Fibroblast of lung (primary cell): ENCODE results near the gene ELAVL1. TPM values are rescaled to one million over a fixed set of nuclear protein-coding genes. Genes with fewer than 3 reads are reported as not detected.

Experiments used
- DNase-seq, 2 donors: peaks; one replicate each; pipeline versions ENCODE4 v3.0.0 to v3.0.0-alpha.2; 2010; ENCODE audit warnings: low read depth in 2 of 2
- H2AFZ ChIP-seq: 2 replicates; pipeline ENCODE4 v1.5.1; 2012; ENCODE audit warnings: low read length, control low read depth, inconsistent platforms
- H3K27ac ChIP-seq: 2 replicates; pipeline ENCODE4 v1.5.1; 2011; ENCODE audit warnings: low read length, control low read depth; ENCODE audit not compliant: insufficient read depth
- H3K27me3 ChIP-seq: 2 replicates; pipeline ENCODE4 v1.5.1; 2011; ENCODE audit warnings: mild to moderate bottlenecking, low read length; ENCODE audit not compliant: control insufficient read depth, insufficient read depth
- H3K36me3 ChIP-seq: 2 replicates; pipeline ENCODE4 v1.5.1; 2011; ENCODE audit warnings: low read length; ENCODE audit not compliant: control insufficient read depth, insufficient read depth
- H3K4me1 ChIP-seq: 2 replicates; pipeline ENCODE4 v1.5.1; 2011; ENCODE audit warnings: low read length; ENCODE audit not compliant: control insufficient read depth, insufficient read depth; ENCODE audit errors: extremely low read depth
- H3K4me2 ChIP-seq: 2 replicates; pipeline ENCODE4 v1.5.1; 2011; ENCODE audit warnings: low read length, control low read depth; ENCODE audit not compliant: insufficient read depth; ENCODE audit errors: extremely low read depth
- H3K4me3 ChIP-seq, 4 experiments: fragments of 200-600 bp in 1 of 4; sonication (generic) in 1 of 4; replicated peaks in 1 of 4; 2 replicates each; pipeline ENCODE4 v1.5.1; 2011 to 2016; ENCODE audit warnings: low read length in 4 of 4, low read depth in 3 of 4, mild to moderate bottlenecking in 3 of 4, control low read depth in 2 of 4, inconsistent platforms in 1 of 4, mixed read lengths in 1 of 4; ENCODE audit not compliant: insufficient read depth in 1 of 4; ENCODE audit errors: control extremely low read depth in 1 of 4
- H3K79me2 ChIP-seq: 2 replicates; pipeline ENCODE4 v1.5.1; 2012; ENCODE audit warnings: mild to moderate bottlenecking, low read length, inconsistent platforms; ENCODE audit not compliant: control insufficient read depth, insufficient read depth
- H3K9ac ChIP-seq: 2 replicates; pipeline ENCODE4 v1.5.1; 2011; ENCODE audit warnings: mild to moderate bottlenecking, low read length, control low read depth; ENCODE audit not compliant: insufficient read depth
- H3K9me3 ChIP-seq: 2 replicates; pipeline ENCODE4 v1.5.1; 2012; ENCODE audit warnings: low read depth, low read length; ENCODE audit not compliant: control insufficient read depth, insufficient read depth
- H4K20me1 ChIP-seq: 2 replicates; pipeline ENCODE4 v1.5.1; 2011; ENCODE audit warnings: low read length; ENCODE audit not compliant: control insufficient read depth, insufficient read depth; ENCODE audit errors: extremely low read depth
- EZH2 ChIP-seq: IDR thresholded peaks from 2 replicates; pipeline ENCODE4 v1.5.1; 2012; ENCODE audit warnings: low read length, control low read depth, mild to moderate bottlenecking; ENCODE audit errors: missing control alignments
- polyA plus RNA-seq, 2 donors: library from polyadenylated mRNA; depleted of rRNA in 1 of 2; stranded (reverse) in 1 of 2; unstranded in 1 of 2; fragments of >200 nt; gene quantifications; 2 replicates each; pipeline ENCODE4 v1.2.1, GENCODE V29; 2011 to 2012; ENCODE audit warnings: missing spikeins in 1 of 2
- total RNA-seq: library from RNA; depleted of rRNA; stranded (reverse); fragments of >200 nt; gene quantifications from 2 replicates; pipeline ENCODE4 v1.2.1, GENCODE V29; 2014
- TF ChIP-seq, protein P1 (sequence below), 2 donors: IDR thresholded peaks in 1 of 2; conservative IDR thresholded peaks in 1 of 2; 1 replicate in 1 of 2; 2 replicates in 1 of 2; pipeline ENCODE4 v1.5.1; 2011 to 2012; ENCODE audit warnings: low read length in 2 of 2, control low read depth in 1 of 2, inconsistent platforms in 1 of 2, low read depth in 1 of 2, mild to moderate bottlenecking in 1 of 2

ELAVL1 gene
- total and polyA plus RNA-seq, 2 donors (not counting 1 experiment from before 2014, with no cell fraction given), result 15.2 to 61.6 TPM

DNA sequence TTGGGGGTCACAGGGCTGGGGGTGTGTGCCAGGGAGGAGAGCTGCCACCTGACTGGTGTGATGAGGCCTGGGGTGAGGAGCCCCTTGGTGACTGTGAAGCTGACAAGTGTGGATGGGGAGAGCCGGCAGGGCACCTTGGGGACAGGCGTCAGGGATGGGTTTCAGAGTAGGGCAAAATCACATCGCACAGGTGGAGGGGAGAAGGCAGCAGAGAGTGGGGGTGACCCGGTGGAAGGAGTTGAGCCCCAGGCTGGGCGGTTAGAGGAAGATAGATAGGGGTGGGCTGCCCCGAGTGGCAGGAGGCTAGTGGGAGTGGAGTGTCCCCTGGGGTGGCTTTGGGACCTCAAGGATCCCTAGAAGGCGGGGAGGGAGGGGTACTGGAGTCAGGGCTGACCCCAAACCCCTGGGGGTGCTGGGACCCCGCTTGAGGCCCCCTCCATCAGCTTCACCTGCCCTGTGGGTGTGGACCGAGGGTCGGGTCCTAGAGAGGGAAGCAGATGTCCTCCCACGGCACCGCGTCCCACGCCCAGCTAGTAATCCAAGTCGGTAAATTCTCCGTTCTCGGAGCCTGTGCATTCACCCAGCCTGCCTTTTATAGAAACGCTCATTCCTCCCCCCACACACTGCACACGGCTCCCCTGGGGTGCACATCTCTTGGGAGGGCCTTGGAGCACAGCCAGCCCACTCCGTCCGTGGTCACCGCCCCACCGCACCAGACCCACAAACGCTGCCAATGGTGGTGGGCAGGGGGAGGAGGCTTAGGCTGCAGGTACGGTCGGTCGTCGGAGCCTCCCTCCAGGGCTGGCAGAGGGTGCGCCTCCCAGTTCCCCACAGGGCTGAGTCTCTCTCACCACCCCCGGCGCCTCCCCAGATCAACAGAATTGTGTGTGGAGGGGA lies 81.9 kb downstream of the ELAVL1 start:
- Histone ChIP-seq H3K4me2 (no peak overlapping the region), H2AFZ (no peak overlapping the region)

DNA sequence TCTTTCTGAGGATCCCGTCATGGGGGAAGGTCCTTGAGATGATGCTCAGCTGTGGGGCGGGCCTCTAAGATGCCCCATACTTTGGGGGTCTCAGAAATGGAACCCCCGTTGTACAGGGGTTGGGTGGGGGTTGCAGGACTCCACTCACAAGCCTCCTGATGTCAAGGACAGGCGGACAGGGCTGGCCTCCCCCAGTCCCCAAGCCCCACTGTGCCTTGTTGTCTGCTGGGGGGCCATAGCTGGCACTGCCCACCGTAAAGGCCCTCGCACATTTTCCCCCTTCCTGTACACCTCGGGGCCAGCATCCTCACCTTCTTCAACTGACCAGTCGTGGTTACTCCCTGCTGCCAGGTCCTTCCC lies 82.6 kb downstream of the ELAVL1 start:
- Histone ChIP-seq H3K9ac (no peak overlapping the region), H3K9me3 (no peaks in the 10 kb centered on the region), H3K4me2 (no peak overlapping the region), H3K4me3 (no peak overlapping the region), H2AFZ (no peak overlapping the region), H3K27ac (no peak overlapping the region), H4K20me1 (no peaks in the 10 kb centered on the region), H3K4me1 (peaks cover 20% of the 10 kb centered on the region), H3K79me2 (peaks cover 3% of the 10 kb centered on the region), H3K27me3 (no peaks in the 10 kb centered on the region), H3K36me3 (peaks cover 11% of the 10 kb centered on the region)
- TF ChIP-seq, protein P1, sequence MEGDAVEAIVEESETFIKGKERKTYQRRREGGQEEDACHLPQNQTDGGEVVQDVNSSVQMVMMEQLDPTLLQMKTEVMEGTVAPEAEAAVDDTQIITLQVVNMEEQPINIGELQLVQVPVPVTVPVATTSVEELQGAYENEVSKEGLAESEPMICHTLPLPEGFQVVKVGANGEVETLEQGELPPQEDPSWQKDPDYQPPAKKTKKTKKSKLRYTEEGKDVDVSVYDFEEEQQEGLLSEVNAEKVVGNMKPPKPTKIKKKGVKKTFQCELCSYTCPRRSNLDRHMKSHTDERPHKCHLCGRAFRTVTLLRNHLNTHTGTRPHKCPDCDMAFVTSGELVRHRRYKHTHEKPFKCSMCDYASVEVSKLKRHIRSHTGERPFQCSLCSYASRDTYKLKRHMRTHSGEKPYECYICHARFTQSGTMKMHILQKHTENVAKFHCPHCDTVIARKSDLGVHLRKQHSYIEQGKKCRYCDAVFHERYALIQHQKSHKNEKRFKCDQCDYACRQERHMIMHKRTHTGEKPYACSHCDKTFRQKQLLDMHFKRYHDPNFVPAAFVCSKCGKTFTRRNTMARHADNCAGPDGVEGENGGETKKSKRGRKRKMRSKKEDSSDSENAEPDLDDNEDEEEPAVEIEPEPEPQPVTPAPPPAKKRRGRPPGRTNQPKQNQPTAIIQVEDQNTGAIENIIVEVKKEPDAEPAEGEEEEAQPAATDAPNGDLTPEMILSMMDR (conservative IDR thresholded peaks at IDR 0.05 in 1 of 2, IDR thresholded peaks at IDR 0.05 in 1 of 2; ENCODE audit: low read depth in 1 of 2, low read length in 2 of 2), result no peak
- no peak for DNase-seq

More for the DNA sequence above, 81.9 kb downstream of the ELAVL1 start:
- H3K36me3 ChIP-seq, result peaks cover 12% of the 10 kb centered on the region
- no peak overlapping the region for H3K27ac ChIP-seq
- TF ChIP-seq EZH2, result no peak
- TF ChIP-seq, protein P1 (conservative IDR thresholded peaks at IDR 0.05 in 1 of 2, IDR thresholded peaks at IDR 0.05 in 1 of 2; ENCODE audit: low read depth in 1 of 2, low read length in 2 of 2), result no peak
- no peaks in the 10 kb centered on the region for H4K20me1 ChIP-seq
- no peaks in the 10 kb centered on the region for H3K9me3 ChIP-seq
- H3K79me2 ChIP-seq, result peaks cover 3% of the 10 kb centered on the region
- H3K27me3 ChIP-seq, result no peaks in the 10 kb centered on the region
- no peak overlapping the region for H3K9ac ChIP-seq
- no peak for DNase-seq
- H3K4me1 ChIP-seq, result peaks cover 27% of the 10 kb centered on the region
- H3K4me3 ChIP-seq, result no peak overlapping the region

DNA sequence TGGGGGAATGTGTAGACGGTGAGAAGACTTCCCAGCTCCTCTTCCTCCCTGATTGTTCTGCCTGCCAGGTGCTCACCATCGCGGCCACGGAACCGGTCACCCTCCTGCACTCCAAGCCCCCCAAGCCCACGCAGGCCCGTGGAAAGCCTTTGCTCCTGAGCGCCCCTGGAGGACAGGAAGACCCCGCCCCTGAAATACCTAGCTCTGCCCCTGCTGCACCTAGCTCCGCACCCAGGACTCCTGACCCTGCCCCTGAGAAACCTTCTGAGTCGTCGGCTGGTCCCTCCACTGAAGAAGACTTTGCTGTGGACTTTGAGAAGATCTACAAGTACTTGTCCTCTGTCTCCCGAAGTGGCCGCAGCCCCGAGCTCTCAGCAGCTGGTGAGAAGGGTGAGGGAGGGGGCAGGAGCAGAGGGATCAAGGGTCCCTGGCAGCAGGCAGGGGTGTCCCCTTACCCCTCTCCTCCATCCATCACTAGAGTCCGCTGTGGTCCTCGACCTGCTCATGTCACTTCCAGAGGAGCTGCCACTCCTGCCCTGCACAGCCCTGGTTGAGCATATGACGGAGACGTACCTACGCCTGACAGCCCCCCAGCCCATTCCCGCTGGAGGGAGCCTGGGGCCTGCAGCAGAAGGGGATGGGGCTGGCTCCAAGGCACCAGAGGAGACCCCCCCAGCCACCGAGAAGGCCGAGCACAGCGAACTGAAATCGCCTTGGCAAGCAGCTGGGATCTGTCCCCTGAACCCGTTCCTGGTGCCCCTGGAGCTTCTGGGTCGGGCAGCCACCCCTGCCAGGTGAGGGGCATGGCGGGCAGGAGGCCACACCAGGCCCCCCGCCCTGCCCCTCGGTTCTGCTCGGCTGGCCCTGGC lies 83.2 kb downstream of the ELAVL1 start:
- peak overlapping the region in 1 of 4 experiments; percentile 68 for H3K4me3 ChIP-seq
- no peak overlapping the region for H3K27ac ChIP-seq
- peak overlapping the region; percentile 92 for H3K4me2 ChIP-seq
- no peaks in the 10 kb centered on the region for H3K27me3 ChIP-seq
- peaks cover 9% of the 10 kb centered on the region for H3K36me3 ChIP-seq
- peaks cover 20% of the 10 kb centered on the region for H3K4me1 ChIP-seq
- TF ChIP-seq, protein P1 (conservative IDR thresholded peaks at IDR 0.05 in 1 of 2, IDR thresholded peaks at IDR 0.05 in 1 of 2; ENCODE audit: low read depth in 1 of 2, low read length in 2 of 2), result no peak
- no peak for TF ChIP-seq EZH2
- DNase-seq, result no peak
- H3K9ac ChIP-seq, result no peak overlapping the region
- H4K20me1 ChIP-seq, result no peaks in the 10 kb centered on the region
- peaks cover 3% of the 10 kb centered on the region for H3K79me2 ChIP-seq
- no peak overlapping the region for H2AFZ ChIP-seq
- H3K9me3 ChIP-seq, result no peaks in the 10 kb centered on the region
